Chondrocyte (in vitro differentiated cells): ENCODE measurements around the gene CWC27. TPM values are rescaled to one million over a fixed set of nuclear protein-coding genes. Genes with fewer than 3 reads are reported as not detected.

Source experiments
- DNase-seq: peaks from one replicate; pipeline ENCODE4 v3.0.0; 2021; ENCODE audit warnings: mixed read lengths, low spot score
- H3K27ac Mint-ChIP-seq: one replicate; pipeline ENCODE4 v1.8.0; 2021; ENCODE audit warnings: mild to moderate bottlenecking, moderate library complexity, mixed read lengths; ENCODE audit not compliant: unreplicated experiment
- H3K27me3 Mint-ChIP-seq: 2 replicates; pipeline ENCODE4 v1.8.0; 2021; ENCODE audit warnings: low read depth, mixed read lengths
- H3K36me3 Mint-ChIP-seq: 2 replicates; pipeline ENCODE4 v1.8.0; 2021; ENCODE audit warnings: low read depth, mixed read lengths
- H3K4me1 Mint-ChIP-seq: 2 replicates; pipeline ENCODE4 v1.8.0; 2021; ENCODE audit warnings: low read depth, mild to moderate bottlenecking, mixed read lengths
- H3K4me3 Mint-ChIP-seq: one replicate; pipeline ENCODE4 v1.8.0; 2021; ENCODE audit warnings: mild to moderate bottlenecking, moderate library complexity, mixed read lengths; ENCODE audit not compliant: unreplicated experiment
- H3K9me3 Mint-ChIP-seq: 2 replicates; pipeline ENCODE4 v1.8.0; 2021; ENCODE audit warnings: low read depth, mixed read lengths
- CTCF ChIP-seq: fragments of 200-600 bp; sonication (generic); IDR thresholded peaks from 2 replicates; pipeline ENCODE4 v1.5.0; 2021; ENCODE audit warnings: antibody characterized with exemption, mild to moderate bottlenecking, moderate library complexity
- total RNA-seq: library from RNA; stranded (reverse); gene quantifications from 3 replicates; pipeline ENCODE4 v1.2.1, GENCODE V29; 2021

Gene CWC27
- total RNA-seq, 1 donor from 2014 or later: 19.5 TPM

- Mint-ChIP-seq H3K27me3 (no peaks in the 10 kb centered on the region), H3K4me3 (no peak overlapping the region), H3K36me3 (peaks cover 3% of the 10 kb centered on the region), H3K4me1 (peaks cover 4% of the 10 kb centered on the region), H3K27ac (no peak overlapping the region), H3K9me3 (no peaks in the 10 kb centered on the region)
- no peak for TF ChIP-seq CTCF
- no peak for DNase-seq
These were observed 23.8 kb upstream of the CWC27 start for GRCh38 chr5:64744914-64745313.

GRCh38 chr5:64746446-64746845 is 22.3 kb upstream of the CWC27 start:
- no peak for DNase-seq
- Mint-ChIP-seq H3K36me3 (peaks cover 3% of the 10 kb centered on the region), H3K27me3 (no peaks in the 10 kb centered on the region), H3K9me3 (no peaks in the 10 kb centered on the region), H3K27ac (no peak overlapping the region), H3K4me1 (peaks cover 4% of the 10 kb centered on the region), H3K4me3 (no peak overlapping the region)
- no peak for TF ChIP-seq CTCF

GRCh38 chr5:64749385-64749784 is 19.3 kb upstream of the CWC27 start:
- H3K36me3 Mint-ChIP-seq: peaks cover 5% of the 10 kb centered on the region
- H3K4me1 Mint-ChIP-seq: no peaks in the 10 kb centered on the region
- DNase-seq: no peak
- no peak overlapping the region for H3K4me3 Mint-ChIP-seq
- no peaks in the 10 kb centered on the region for H3K27me3 Mint-ChIP-seq
- H3K9me3 Mint-ChIP-seq: no peaks in the 10 kb centered on the region
- TF ChIP-seq CTCF: no peak
- H3K27ac Mint-ChIP-seq: no peak overlapping the region

GRCh38 chr5:64754066-64754465 is 14.7 kb upstream of the CWC27 start:
- no peak overlapping the region for H3K27ac Mint-ChIP-seq
- no peak for DNase-seq
- no peak overlapping the region for H3K4me3 Mint-ChIP-seq
- no peaks in the 10 kb centered on the region for H3K9me3 Mint-ChIP-seq
- peaks cover 2% of the 10 kb centered on the region for H3K36me3 Mint-ChIP-seq
- no peaks in the 10 kb centered on the region for H3K27me3 Mint-ChIP-seq
- peaks cover 9% of the 10 kb centered on the region for H3K4me1 Mint-ChIP-seq
- no peak for TF ChIP-seq CTCF

GRCh38 chr5:64758901-64759300 is 9.8 kb upstream of the CWC27 start:
- Mint-ChIP-seq H3K9me3 (no peaks in the 10 kb centered on the region), H3K4me1 (peaks cover 21% of the 10 kb centered on the region), H3K36me3 (peaks cover 4% of the 10 kb centered on the region), H3K4me3 (no peak overlapping the region), H3K27ac (no peak overlapping the region), H3K27me3 (no peaks in the 10 kb centered on the region)
- no peak for DNase-seq
- no peak for TF ChIP-seq CTCF
